ENCODE data around the gene USP13. TPM values are rescaled to one million over a fixed set of nuclear protein-coding genes. Genes with fewer than 3 reads are reported as not detected.

The USP13 gene
- 9.9 and 11.0 TPM in 2 replicates for total RNA-seq

- DNase-seq (no peak), ATAC-seq (ENCODE audit: low read depth) (peak; percentile 77)
- Mint-ChIP-seq H3K4me3 (peak within 1 kb of the TSS; percentile 91), H3K4me1 (peaks cover 25% of the 10 kb centered on the region), H3K36me3 (ENCODE audit: low read depth) (peaks cover 6% of the 10 kb centered on the region), H3K27me3 (no peaks in the 10 kb centered on the region), H3K9me3 (no peaks in the 10 kb centered on the region), H3K27ac (peak within 1 kb of the TSS; percentile 87)
- POLR2A ChIA-PET, result interaction anchor here (0.7 to 2.8 kb wide), 4 partner anchors 8 to 949 kb away, joined by 3 to 27 read pairs (median 4); partner anchors contain the start of genes MRPL47, NDUFB5 and TTC14
- no peak for TF ChIP-seq CTCF (IDR thresholded peaks at IDR 0.05)
- CTCF ChIA-PET, result no interaction called here
- intact Hi-C loops (cut with micrococcal nuclease), result loop anchor here (1.0 to 5.0 kb wide), 11 partner anchors 48 to 1625 kb away; partner anchors contain the start of genes ACTL6A, DNAJC19, GNB4 and MRPL47
Observed at GRCh38 chr3:179652447-179653095, at the start of gene USP13. Gene USP13, plus strand, starts transcription at chr3:179653040. Its CDS starts 186 bp downstream, at chr3:179653226.

- ChIA-PET POLR2A (interaction anchor here (0.6 to 0.7 kb wide), 2 partner anchors 577 to 1218 kb away, joined by 3 to 5 read pairs; no protein-coding TSS in a partner anchor), CTCF (no interaction called here)
- Mint-ChIP-seq H3K27ac (no peak overlapping the region), H3K4me3 (peak overlapping the region; percentile 99), H3K4me1 (peaks cover 41% of the 10 kb centered on the region), H3K27me3 (no peaks in the 10 kb centered on the region), H3K9me3 (no peaks in the 10 kb centered on the region), H3K36me3 (ENCODE audit: low read depth) (peaks cover 48% of the 10 kb centered on the region)
- no peak for TF ChIP-seq CTCF (IDR thresholded peaks at IDR 0.05)
- ATAC-seq (ENCODE audit: low read depth) (no peak), DNase-seq (no peak)
- intact Hi-C loops (cut with micrococcal nuclease), result loop anchor here (1.0 to 5.0 kb wide), 2 partner anchors 165 to 336 kb away; no protein-coding TSS in a partner anchor
Observed at GRCh38 chr3:179603321-179603720, 49.5 kb upstream of the USP13 start.

- no peaks in the 10 kb centered on the region for H3K27me3 Mint-ChIP-seq
- H3K9me3 Mint-ChIP-seq, result no peaks in the 10 kb centered on the region
- peaks cover 44% of the 10 kb centered on the region for H3K36me3 Mint-ChIP-seq (ENCODE audit: low read depth)
- TF ChIP-seq CTCF (IDR thresholded peaks at IDR 0.05), result no peak
- H3K4me3 Mint-ChIP-seq, result peak overlapping the region; percentile 99
- peak overlapping the region; percentile 99 for H3K27ac Mint-ChIP-seq
- CTCF ChIA-PET, result no interaction called here
- no peak for ATAC-seq (ENCODE audit: low read depth)
- intact Hi-C loops (cut with micrococcal nuclease), result loop anchor here (1.0 to 5.0 kb wide), 8 partner anchors 42 to 1309 kb away; partner anchors contain the start of genes ACTL6A, FXR1, MFN1 and ZNF639
- DNase-seq, result no peak
- H3K4me1 Mint-ChIP-seq, result peaks cover 44% of the 10 kb centered on the region
- POLR2A ChIA-PET, result interaction anchor here (0.7 kb wide), 1 partner anchor 1219 kb away, joined by 5 read pairs; no protein-coding TSS in a partner anchor
Observed at GRCh38 chr3:179603831-179604230, 49.0 kb upstream of the USP13 start.

GRCh38 chr3:179604321-179605078 lies 48.3 kb upstream of the USP13 start, which contains the start of the genes MRPL47 and NDUFB5:
Gene MRPL47, minus strand, starts transcription at chr3:179604638. Its CDS starts 14 bp downstream, at chr3:179604624.
Gene NDUFB5, plus strand, starts transcription at chr3:179604794. Its CDS starts 22 bp downstream, at chr3:179604816.
- Mint-ChIP-seq H3K4me1 (peaks cover 51% of the 10 kb centered on the region), H3K27me3 (no peaks in the 10 kb centered on the region), H3K9me3 (no peaks in the 10 kb centered on the region), H3K36me3 (ENCODE audit: low read depth) (peaks cover 42% of the 10 kb centered on the region), H3K27ac (peak within 1 kb of the TSS; percentile 99), H3K4me3 (peak within 1 kb of the TSS; percentile 99)
- no peak for TF ChIP-seq CTCF (IDR thresholded peaks at IDR 0.05)
- intact Hi-C loops (cut with micrococcal nuclease), result loop anchor here (1.0 to 5.0 kb wide), 8 partner anchors 42 to 1308 kb away; partner anchors contain the start of genes ACTL6A, FXR1, MFN1 and ZNF639
- peak; percentile 96 for ATAC-seq (ENCODE audit: low read depth)
- DNase-seq, result peak; percentile 82
- POLR2A ChIA-PET, result interaction anchor here (0.6 to 1.5 kb wide), 11 partner anchors 8 to 997 kb away, joined by 3 to 27 read pairs (median 3); partner anchors contain the start of genes ACTL6A, MFN1, TTC14 and USP13
- CTCF ChIA-PET, result no interaction called here
